MCF 10A (cell line): ENCODE data around the gene YWHAE. TPM values are rescaled to one million over a fixed set of nuclear protein-coding genes. Genes with fewer than 3 reads are reported as not detected.

Experiments used
- BruUV-seq: library from RNA; stranded (reverse); fragments of 400-500 nt; replicated peaks from 2 replicates; lab custom pipeline; 2021; lab: Mats Ljungman, UMichigan
- CTCF ChIA-PET: fragments of 300-600 bp; sonication (Branson Sonifier 250); formaldehyde crosslinking; extraction: SDS; loops from one replicate; lab custom pipeline; 2021; ENCODE audit warnings: antibody characterized with exemption, inconsistent platforms; lab: Yijun Ruan, JAX
- POLR2A ChIA-PET: fragments of 300-600, 350-650 bp; sonication (Branson Sonifier 250); formaldehyde crosslinking; extraction: SDS; loops from one replicate; lab custom pipeline; 2020; ENCODE audit warnings: antibody characterized with exemption, inconsistent platforms; lab: Yijun Ruan, JAX
- DNase-seq: peaks from one replicate; pipeline ENCODE4 v3.0.0-alpha.2; 2018; ENCODE audit not compliant: unreplicated experiment
- H3K27ac Mint-ChIP-seq: one replicate; pipeline ENCODE4 v1.8.0; 2022; ENCODE audit warnings: mild to moderate bottlenecking, low read depth, mixed read lengths; ENCODE audit not compliant: unreplicated experiment
- H3K27me3 Mint-ChIP-seq: one replicate; pipeline ENCODE4 v1.8.0; 2022; ENCODE audit warnings: mixed read lengths; ENCODE audit not compliant: insufficient read depth, unreplicated experiment
- H3K36me3 Mint-ChIP-seq: one replicate; pipeline ENCODE4 v1.8.0; 2022; ENCODE audit warnings: mild to moderate bottlenecking, moderate library complexity, mixed read lengths; ENCODE audit not compliant: insufficient read depth, unreplicated experiment
- H3K4me1 Mint-ChIP-seq: one replicate; pipeline ENCODE4 v1.8.0; 2022; ENCODE audit warnings: mixed read lengths; ENCODE audit not compliant: insufficient read depth, unreplicated experiment
- H3K4me3 Mint-ChIP-seq: one replicate; pipeline ENCODE4 v1.8.0; 2022; ENCODE audit warnings: mild to moderate bottlenecking, moderate library complexity, mixed read lengths; ENCODE audit not compliant: unreplicated experiment
- H3K9me3 Mint-ChIP-seq: one replicate; pipeline ENCODE4 v1.8.0; 2022; ENCODE audit warnings: mixed read lengths; ENCODE audit not compliant: unreplicated experiment
- intact Hi-C: fragments of 100-400 bp; cut with micrococcal nuclease; formaldehyde crosslinking; loops from 2 replicates; pipeline ENCODE4 v1.14.1; 2022
- total RNA-seq: library from RNA; stranded (reverse); gene quantifications from 2 replicates; pipeline ENCODE4 v1.2.3, GENCODE V29; 2022
- TF ChIP-seq, protein P1 (sequence below): fragments of 200-600 bp; IDR thresholded peaks from one replicate; pipeline ENCODE4 v1.8.0; 2022; ENCODE audit warnings: antibody characterized with exemption, mild to moderate bottlenecking; ENCODE audit not compliant: unreplicated experiment

The YWHAE gene
- total RNA-seq, 1 experiment from 2014 or later = 813 TPM

DNA sequence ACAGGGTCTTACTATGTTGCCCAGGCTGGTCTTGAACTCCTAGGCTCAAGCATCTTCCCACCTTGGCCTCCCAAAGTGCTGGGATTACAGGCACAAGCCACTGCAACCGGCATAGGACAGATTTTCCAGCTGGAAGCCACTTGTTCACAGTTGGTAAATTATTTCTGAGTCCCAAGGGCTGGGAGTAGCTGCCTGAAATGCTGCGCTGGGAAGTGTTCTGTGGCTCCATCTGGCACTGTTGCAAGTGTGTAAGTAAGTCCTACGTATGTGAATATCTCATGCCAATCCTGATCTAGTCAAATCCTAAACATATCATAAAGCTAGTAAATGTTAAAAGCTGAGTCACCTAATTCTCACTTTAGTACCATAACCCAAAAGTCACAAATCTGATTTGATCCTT, 48.1 kb downstream of the YWHAE start:
- DNase-seq = no peak
- TF ChIP-seq, protein P1, sequence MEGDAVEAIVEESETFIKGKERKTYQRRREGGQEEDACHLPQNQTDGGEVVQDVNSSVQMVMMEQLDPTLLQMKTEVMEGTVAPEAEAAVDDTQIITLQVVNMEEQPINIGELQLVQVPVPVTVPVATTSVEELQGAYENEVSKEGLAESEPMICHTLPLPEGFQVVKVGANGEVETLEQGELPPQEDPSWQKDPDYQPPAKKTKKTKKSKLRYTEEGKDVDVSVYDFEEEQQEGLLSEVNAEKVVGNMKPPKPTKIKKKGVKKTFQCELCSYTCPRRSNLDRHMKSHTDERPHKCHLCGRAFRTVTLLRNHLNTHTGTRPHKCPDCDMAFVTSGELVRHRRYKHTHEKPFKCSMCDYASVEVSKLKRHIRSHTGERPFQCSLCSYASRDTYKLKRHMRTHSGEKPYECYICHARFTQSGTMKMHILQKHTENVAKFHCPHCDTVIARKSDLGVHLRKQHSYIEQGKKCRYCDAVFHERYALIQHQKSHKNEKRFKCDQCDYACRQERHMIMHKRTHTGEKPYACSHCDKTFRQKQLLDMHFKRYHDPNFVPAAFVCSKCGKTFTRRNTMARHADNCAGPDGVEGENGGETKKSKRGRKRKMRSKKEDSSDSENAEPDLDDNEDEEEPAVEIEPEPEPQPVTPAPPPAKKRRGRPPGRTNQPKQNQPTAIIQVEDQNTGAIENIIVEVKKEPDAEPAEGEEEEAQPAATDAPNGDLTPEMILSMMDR = no peak
- intact Hi-C loops = no loop called here
- Mint-ChIP-seq H3K9me3 (no peaks in the 10 kb centered on the region), H3K4me1 (peaks cover 7% of the 10 kb centered on the region), H3K27me3 (no peaks in the 10 kb centered on the region), H3K27ac (no peak overlapping the region), H3K4me3 (no peak overlapping the region), H3K36me3 (peaks cover 97% of the 10 kb centered on the region)
- TSS peak; percentile 18 for BruUV-seq
- POLR2A ChIA-PET = interaction anchor here (1.0 to 2.3 kb wide), 3 partner anchors 10 to 164 kb away, joined by 3 to 14 read pairs (median 4); partner anchors contain the start of gene INPP5K
- CTCF ChIA-PET = interaction anchor here (1.6 kb wide), 1 partner anchor 13 kb away, joined by 4 read pairs; no protein-coding TSS in a partner anchor

DNA sequence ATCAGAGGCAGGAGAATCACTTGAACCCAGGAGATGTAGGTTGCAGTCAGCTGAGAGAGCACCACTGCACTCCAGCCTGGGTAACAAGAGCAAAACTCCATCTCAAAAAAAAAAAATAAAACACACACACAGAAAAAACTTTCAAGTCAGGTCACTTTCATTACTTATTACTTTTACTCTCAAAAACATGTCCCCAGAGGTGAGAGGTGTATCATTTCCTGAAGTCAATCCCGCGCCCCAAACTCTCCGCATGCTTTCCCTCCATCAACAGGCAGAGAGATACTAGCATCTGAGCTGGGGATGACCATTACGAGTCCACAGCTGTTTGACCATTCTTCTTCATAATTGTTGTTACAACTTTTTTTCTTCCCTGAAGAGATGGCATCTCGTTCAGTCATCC, 48.7 kb downstream of the YWHAE start:
- Mint-ChIP-seq H3K36me3 (peaks cover 97% of the 10 kb centered on the region), H3K4me3 (no peak overlapping the region), H3K4me1 (peaks cover 7% of the 10 kb centered on the region), H3K9me3 (no peaks in the 10 kb centered on the region), H3K27me3 (no peaks in the 10 kb centered on the region), H3K27ac (no peak overlapping the region)
- no peak for DNase-seq
- TF ChIP-seq, protein P1 = no peak
- ChIA-PET CTCF (interaction anchor here (1.6 kb wide), 1 partner anchor 14 kb away, joined by 4 read pairs; no protein-coding TSS in a partner anchor), POLR2A (interaction anchor here (1.0 to 2.3 kb wide), 2 partner anchors 11 to 15 kb away, joined by 3 to 14 read pairs; no protein-coding TSS in a partner anchor)
- no TSS peak for BruUV-seq
- intact Hi-C loops = no loop called here

DNA sequence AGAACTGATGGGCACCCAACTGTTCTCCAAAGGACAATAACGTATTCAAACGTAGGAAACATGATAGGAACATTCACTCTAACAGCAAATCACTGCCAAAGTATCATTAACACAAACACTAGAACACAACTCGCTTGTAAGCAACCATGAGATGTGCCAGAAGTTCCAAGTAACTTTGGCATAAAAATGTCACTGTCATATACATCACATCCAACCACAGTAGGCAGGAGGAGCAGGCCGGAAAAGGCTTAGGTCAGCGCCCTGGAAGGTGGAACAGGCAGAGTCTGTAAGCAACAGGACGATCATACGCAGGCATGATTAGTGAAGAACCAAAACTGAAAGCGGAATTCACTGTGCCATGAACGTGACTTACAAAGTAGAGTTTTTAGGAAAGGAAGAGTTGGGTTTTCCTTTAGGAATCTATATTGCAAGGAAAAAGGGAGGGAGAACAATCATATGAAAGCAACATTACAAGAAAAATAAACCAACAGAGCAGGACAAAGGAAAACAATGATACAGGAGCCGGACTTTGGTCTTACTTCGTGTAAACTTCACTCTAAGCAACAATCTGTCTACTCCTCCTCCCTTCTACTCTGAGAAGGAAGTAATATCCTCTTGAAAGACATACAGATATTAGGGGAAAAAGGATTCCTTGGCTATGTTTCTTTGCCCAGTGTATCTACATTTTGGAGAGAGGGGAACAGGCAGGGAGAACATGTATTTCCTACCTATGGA, 52.3 kb downstream of the YWHAE start:
- H3K4me3 Mint-ChIP-seq = no peak overlapping the region
- H3K27ac Mint-ChIP-seq = no peak overlapping the region
- H3K36me3 Mint-ChIP-seq = peaks cover 98% of the 10 kb centered on the region
- no peaks in the 10 kb centered on the region for H3K27me3 Mint-ChIP-seq
- peaks cover 7% of the 10 kb centered on the region for H3K4me1 Mint-ChIP-seq
- CTCF ChIA-PET = no interaction called here
- POLR2A ChIA-PET = no interaction called here
- intact Hi-C loops = no loop called here
- BruUV-seq = no TSS peak
- no peaks in the 10 kb centered on the region for H3K9me3 Mint-ChIP-seq
- TF ChIP-seq, protein P1 = no peak
- no peak for DNase-seq

DNA sequence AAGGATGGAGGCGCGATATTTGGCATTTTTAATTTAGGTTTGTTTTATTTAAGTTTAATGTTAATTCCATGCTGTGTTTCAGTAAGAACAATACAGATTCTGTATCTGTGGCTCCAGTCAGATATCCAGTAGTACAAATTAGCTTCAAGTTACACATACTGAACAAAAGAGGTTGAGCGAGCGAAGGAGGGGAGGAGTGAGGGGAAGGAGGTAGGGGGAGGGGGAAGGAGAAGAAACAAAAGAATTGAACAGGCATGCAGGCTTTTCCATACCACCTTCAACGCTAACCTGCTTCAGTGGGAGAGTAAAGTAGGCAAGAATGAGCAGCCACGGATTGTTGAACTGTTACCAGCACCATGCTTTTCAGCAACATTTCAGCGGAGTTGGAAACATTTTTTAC, 55.5 kb downstream of the YWHAE start:
- Mint-ChIP-seq H3K27ac (no peak overlapping the region), H3K4me1 (peaks cover 7% of the 10 kb centered on the region), H3K9me3 (no peaks in the 10 kb centered on the region), H3K36me3 (peaks cover 79% of the 10 kb centered on the region), H3K27me3 (no peaks in the 10 kb centered on the region), H3K4me3 (no peak overlapping the region)
- intact Hi-C loops = no loop called here
- TF ChIP-seq, protein P1 = no peak
- CTCF ChIA-PET = interaction anchor here (0.8 kb wide), 1 partner anchor 14 kb away, joined by 3 read pairs; no protein-coding TSS in a partner anchor
- BruUV-seq = TSS peak; percentile 95
- no peak for DNase-seq
- POLR2A ChIA-PET = interaction anchor here (0.8 kb wide), 1 partner anchor 17 kb away, joined by 3 read pairs; no protein-coding TSS in a partner anchor
